HG02981 (cell line): ENCODE data around the gene GUCY1A1.
A peak's percentile ranks its signal among the peaks of the same experiment; 100 is the strongest.

Experiments used
- ATAC-seq: cut with Tn5 transposase; IDR thresholded peaks from one replicate; pipeline ENCODE4 v1.9.1; 2021; ENCODE audit warnings: mild to moderate bottlenecking, moderate library complexity; ENCODE audit not compliant: unreplicated experiment

The GUCY1A1 gene

GRCh38 chr4:155690044-155690837, 23.6 kb downstream of the GUCY1A1 start:
- ATAC-seq = no peak

DNA sequence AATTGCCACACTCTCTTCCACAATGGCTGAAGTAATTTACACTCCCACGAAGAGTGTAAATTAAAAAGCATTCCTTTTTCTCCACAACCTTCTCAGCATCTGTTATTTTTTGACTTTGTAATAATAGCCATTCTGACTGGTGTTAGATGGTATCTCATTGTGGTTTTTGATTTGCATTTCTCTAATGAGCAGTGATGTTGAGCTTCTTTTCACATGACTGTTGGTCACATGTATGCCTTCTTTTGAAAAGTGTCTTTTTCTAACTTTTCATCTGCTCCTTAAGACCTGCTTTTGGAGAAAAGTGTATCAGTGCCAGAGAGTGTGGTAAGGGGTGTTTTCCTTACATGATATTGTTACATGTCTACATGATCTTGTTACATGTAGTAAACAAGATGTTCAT, 25.7 kb downstream of the GUCY1A1 start:
- no peak for ATAC-seq

GRCh38 chr4:155693015-155693663, 26.5 kb downstream of the GUCY1A1 start:
- peak; percentile 56 for ATAC-seq

DNA sequence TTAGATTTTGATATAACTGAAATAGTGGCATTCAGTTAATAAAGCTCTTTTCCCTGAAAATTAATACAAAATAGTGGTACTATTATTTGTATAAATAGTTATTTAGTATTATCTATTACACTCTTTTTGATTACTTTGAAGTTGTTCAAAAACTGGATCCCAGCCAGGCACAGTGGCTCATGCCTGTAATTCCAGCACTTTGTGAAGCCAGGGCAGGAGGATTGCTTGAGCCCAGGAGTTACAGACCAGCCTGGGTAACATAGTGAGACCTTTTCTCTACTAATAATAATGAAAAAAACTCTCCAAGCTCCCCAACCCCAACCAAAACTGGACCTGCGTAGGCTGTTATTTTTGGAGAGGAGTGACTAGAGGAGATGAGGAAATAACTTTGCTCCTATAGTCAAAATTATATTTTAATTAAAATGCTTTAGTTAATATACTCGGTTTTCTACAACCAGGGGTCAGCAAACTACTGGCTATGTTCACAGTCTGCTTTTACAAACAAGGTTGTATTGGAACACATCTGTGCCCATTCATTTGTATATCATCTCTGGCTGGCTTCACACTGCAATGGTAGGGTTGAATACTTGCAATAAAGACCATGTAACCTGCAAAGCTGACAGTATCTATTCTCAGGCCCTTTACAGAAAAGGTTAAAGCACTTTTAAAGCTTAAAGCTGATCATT, 27.6 kb downstream of the GUCY1A1 start:
- no peak for ATAC-seq

DNA sequence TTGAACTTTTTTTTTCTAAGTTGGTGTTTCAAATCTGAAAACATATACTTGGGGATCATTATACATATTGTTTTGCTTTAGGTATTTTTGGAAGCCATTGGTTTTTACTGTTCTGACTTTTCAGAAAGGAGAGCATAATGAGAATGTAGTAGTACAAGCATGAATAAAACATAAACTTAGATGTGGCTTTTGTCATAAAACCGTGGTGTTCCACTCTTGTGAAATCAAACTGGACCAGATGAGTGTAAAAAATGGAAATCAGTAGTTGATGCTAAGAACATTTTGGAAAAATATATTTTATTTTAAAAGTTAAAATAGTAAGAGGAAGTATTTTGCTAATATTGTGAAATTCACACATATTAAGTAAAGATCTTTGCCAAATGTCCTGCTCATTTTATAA, 29.6 kb downstream of the GUCY1A1 start:
- no peak for ATAC-seq

DNA sequence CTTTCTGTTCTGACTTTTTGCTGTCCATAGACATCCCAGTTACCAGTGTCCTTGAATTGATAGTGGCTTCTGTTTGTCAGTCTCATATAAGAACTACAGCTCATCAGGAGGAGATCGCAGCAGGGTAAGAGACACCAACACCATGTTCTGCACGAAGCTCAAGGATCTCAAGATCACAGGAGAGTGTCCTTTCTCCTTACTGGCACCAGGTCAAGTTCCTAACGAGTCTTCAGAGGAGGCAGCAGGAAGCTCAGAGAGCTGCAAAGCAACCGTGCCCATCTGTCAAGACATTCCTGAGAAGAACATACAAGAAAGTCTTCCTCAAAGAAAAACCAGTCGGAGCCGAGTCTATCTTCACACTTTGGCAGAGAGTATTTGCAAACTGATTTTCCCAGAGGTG, 30.1 kb downstream of the GUCY1A1 start:
- no peak for ATAC-seq

DNA sequence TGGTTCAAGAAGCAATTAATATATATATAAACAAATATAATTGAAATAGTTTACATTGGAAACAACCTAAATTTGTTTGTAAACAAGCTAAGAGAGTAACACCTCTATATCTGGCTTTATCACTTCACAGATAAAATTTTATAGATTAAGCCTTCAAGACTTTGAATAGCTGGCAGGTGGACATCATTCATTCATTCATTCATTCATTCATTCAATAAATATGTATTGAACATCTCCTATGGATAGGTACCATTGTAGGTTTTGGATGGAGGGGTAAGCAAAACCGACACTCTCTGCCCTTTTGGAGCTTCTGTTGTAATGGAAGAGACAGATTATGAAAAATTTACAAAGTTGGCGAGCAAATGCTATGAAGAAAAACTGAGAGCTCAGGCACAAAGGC, 35.2 kb downstream of the GUCY1A1 start:
- ATAC-seq = no peak

GRCh38 chr4:155703486-155704247, 37.0 kb downstream of the GUCY1A1 start:
- ATAC-seq = peak; percentile 95

DNA sequence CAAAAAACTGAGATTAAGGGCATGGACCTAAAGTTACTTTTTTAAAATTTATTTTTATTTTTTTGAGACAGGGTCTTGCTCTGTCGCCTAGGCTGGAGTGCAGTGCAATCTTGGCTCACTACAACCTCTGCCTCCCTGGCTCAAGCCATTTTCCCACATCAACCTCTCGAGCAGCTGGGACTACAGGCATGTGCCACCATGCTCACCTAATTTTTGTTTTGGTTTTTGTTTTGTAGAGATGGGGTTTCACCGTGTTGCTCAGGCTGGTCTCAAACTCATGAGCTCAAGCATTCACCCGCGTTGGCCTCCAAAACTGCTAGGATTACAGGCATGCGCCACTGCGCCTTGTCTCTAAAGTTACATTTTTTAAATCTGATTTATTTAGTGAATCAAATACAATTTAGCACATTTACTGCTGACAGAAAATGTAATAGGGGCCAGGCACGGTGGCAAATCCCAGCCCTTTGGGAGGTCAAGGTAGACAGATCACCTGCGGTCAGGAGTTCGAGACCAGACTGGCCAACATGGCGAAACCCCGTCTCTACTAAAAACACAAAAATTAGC, 38.3 kb downstream of the GUCY1A1 start:
- no peak for ATAC-seq

DNA sequence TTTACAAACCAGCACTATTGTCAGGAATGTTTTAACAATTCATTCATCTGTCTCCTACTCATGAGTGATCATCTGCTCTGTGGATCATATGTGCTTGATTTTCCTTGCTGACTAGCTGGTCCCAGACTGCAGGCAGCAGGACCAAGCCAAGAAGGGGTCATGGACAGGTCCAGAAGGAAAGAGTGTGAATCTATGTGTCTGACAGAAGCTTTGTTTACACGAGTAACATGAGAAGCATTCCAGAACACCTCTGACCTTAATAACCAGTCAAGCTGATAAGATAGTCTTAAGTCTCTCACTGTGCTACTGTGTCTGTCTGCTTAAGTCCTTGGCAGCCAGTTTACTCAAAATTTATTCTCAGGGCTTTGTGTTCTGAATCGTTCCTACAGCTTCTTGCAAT, 39.0 kb downstream of the GUCY1A1 start:
- ATAC-seq = no peak

GRCh38 chr4:155706147-155706546, 39.5 kb downstream of the GUCY1A1 start:
- no peak for ATAC-seq

- ATAC-seq = no peak
Observed at GRCh38 chr4:155707251-155707650, 40.6 kb downstream of the GUCY1A1 start.

- no peak for ATAC-seq
Observed at GRCh38 chr4:155708782-155709181, 42.1 kb downstream of the GUCY1A1 start.

- no peak for ATAC-seq
Observed at GRCh38 chr4:155709918-155710317, 43.3 kb downstream of the GUCY1A1 start.

GRCh38 chr4:155711556-155711955, 44.9 kb downstream of the GUCY1A1 start:
- no peak for ATAC-seq

DNA sequence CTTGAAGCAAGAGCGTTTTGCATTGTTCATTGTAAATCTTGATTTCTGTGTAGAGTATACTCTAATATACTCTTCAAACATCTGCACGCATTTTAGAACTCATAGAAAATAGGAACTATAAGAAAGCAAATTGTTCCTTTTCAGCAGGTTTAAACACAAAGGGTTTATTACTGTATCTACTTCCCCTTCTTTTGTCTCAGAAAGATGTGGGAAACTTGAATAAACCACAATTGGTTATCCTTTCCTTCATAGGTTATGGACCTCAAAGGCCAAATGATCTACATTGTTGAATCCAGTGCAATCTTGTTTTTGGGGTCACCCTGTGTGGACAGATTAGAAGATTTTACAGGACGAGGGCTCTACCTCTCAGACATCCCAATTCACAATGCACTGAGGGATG, 46.2 kb downstream of the GUCY1A1 start:
- ATAC-seq = no peak

DNA sequence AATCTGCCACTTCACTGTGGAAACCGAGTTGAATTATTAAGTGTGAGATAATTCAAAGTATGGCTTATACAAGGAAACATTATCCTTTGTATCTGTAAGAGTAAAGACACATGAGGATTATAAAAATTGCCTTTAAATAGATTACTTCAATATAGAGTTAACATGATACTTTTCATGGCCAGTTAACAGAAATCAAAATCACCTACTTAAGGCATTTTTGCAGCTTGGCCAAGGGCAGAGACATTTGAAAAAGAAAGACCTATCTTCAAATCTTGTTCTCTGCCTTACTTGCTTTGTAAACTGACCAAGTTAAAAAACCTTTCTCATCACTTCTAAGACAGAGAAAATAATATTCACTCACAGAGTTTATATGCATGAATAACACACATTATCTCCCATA, 47.3 kb downstream of the GUCY1A1 start:
- no peak for ATAC-seq

GRCh38 chr4:155722336-155722735, 55.7 kb downstream of the GUCY1A1 start:
- no peak for ATAC-seq

DNA sequence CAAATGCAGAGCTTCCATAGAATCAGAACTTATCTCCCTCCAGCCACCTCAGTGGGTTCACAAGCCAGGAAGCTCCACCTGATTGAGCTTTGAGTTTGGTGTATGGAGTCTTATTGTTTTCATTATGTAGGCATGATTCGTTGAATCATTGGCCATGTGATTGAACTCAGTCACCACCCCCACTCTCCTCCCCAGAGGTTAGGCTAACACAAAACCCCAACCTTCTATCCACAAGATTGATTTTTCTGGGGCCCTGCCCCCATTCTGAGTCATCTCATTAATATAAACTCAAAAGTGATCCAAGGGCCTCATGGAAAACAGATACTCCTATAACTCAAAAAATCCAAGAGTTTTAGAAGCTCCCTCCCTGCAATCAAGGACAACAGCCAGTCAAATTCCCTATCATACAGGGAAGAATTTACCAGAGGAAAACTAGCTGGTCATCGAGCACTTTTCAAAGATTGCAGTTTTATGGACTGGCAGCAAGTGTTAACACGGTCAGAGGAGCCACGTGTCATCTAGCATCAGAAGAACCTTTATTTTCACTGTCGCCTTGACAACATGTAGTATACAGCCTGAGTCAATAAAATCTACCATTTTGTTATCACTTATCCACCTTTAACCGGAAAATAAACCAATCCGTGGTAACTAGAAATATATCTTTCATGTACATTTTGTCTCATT, 56.3 kb downstream of the GUCY1A1 start:
- ATAC-seq = no peak

DNA sequence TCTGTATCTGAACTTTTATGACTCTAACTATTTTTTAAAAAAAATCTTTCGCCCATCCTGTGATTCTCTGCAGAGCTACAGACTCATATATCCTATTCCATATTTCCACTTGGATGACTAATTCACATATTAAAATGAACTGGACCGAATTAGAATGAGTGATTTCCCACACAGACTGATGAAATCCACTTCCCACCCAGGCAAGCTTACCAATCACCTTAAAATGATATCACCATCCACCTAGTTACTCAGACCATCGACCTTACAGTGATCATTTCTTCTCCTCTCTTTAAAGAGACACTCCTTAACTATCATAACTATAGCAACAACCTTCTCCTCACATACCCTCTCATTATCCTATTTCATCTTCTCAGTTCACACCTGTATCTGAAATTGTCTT, 58.1 kb downstream of the GUCY1A1 start:
- ATAC-seq = no peak
